Mesenteric fat pad (tissue), 1 donor: ENCODE results near the gene DNAAF1. TPM values are rescaled to one million over a fixed set of nuclear protein-coding genes. Genes with fewer than 3 reads are reported as not detected.

Experiments used
- DNase-seq: peaks from one replicate; pipeline ENCODE4 v3.0.0-alpha.2; 2020; ENCODE audit warnings: low spot score
- total RNA-seq: library from RNA; stranded (reverse); fragmentation: NEBNext Ultra II Directional; extraction: Animal tissue kit (Norgen Biotek cat#: 25700); gene quantifications from one replicate; pipeline ENCODE4 v1.2.1, GENCODE V29; 2021
- donor health status: DM: yes; HTN: yes; CAD: no.

DNAAF1 gene
- total RNA-seq, 1 donor from 2014 or later, result not detected

GRCh38 chr16:84121007-84121406 lies 24.1 kb upstream of the DNAAF1 start:
- no peak for DNase-seq

- no peak for DNase-seq
Observed at GRCh38 chr16:84124257-84125073, 20.6 kb upstream of the DNAAF1 start.

- DNase-seq, result no peak
Observed at GRCh38 chr16:84131117-84131516, 14.0 kb upstream of the DNAAF1 start.

DNA sequence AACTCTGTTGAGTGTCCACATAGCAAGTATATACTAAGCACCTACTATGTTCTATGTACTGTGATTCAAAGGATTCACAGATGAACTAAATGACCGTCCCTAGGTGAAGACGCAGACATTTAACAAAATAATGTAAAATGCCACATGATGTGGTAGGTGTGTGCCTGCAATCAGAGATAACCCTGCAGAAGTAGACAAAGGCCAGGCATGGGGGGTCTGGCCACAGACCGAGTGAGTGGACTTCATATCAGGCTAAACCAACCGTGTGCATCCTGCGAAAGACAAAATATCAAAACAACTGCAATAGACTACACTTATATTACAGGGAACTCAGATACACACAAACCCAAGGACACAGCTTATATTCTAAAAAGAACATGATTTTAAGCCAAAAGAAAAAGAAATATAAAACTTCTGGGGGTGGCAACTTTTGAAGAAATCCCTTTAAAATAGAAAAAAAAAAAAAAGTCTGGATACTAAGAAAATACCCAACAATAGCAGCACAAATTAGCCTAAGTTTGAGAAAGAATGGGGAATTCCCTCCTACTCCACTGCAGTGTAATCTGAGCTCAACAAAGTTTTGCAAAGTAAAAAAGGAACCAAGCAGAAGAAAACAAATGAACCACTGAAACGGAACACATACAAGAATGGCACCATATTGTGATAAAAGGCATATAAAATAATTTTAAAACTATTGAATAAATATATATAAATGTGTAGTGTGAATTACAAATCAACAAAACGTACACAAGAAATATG lies 12.4 kb upstream of the DNAAF1 start:
- no peak for DNase-seq

DNA sequence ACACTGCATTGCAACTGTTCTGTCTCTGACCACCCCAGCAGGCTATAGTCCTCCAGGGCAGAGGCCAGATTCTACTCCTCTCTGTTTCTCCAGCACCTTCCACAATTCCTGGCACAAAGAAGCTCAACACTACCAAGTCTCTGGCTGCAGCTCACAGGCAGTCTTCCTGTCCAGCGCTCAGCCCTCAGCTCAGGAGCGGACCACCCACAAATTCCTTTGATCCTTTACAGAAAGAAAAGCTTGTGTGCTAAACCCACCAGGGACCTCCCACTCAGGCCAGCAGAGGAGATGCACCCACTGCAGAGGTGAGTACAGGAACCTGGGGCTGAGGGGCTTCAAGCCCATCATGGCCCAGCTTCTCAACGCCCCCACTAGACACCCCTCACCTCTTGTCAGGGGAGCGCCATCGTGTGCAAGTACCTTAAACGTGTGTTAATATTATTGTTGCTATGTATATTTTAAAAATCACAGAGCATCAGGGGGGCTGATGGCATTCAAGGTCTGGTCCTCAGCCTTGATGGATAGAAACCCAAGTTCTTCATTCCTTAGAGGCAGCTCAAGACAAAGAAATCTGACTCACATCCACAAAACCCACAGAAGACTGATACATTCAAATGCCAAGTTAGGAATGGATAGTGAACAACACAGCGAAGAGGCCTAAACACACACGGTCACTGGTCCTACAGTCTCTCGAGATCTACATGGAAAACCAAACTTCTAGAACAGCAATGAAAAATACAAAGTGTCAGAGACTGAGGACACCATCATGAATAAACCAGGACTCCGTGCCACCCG lies 8.6 kb upstream of the DNAAF1 start:
- no peak for DNase-seq

DNA sequence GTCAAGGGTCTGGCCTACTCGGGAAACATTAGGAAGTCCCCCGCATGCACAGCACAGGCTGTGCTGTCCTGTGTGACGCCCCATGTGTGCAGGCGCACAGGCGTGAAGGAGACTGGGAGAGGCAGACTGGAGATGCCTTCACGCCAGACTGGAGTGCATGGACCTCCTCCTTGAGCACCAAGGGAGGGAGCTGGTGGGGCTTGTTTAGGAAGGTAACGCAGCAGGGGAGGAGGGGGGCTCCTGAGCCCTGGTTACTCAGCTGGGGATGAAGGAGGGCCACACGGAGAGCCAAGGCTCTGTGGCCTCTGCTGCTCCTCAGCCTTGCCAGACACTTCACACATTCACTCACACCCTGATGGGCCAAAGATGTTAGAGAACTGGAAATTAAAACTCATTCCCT lies 7.8 kb upstream of the DNAAF1 start:
- no peak for DNase-seq

GRCh38 chr16:84137769-84138357 lies 7.2 kb upstream of the DNAAF1 start:
- DNase-seq, result no peak

DNA sequence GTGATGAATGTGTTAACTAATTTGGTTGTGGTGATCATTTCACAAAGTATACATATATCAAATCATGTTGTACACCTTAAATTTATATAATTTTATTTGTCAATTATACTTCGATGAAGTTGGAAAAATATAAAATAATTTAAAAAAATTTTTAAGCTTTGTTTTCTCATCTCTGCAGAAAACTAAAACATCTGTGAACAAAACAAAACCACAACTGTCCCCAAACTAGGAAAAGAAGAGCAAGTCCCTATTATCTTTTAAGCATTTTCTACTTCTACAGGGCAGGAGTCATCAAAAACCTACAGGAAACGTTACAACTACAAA lies 6.6 kb upstream of the DNAAF1 start:
- no peak for DNase-seq

DNA sequence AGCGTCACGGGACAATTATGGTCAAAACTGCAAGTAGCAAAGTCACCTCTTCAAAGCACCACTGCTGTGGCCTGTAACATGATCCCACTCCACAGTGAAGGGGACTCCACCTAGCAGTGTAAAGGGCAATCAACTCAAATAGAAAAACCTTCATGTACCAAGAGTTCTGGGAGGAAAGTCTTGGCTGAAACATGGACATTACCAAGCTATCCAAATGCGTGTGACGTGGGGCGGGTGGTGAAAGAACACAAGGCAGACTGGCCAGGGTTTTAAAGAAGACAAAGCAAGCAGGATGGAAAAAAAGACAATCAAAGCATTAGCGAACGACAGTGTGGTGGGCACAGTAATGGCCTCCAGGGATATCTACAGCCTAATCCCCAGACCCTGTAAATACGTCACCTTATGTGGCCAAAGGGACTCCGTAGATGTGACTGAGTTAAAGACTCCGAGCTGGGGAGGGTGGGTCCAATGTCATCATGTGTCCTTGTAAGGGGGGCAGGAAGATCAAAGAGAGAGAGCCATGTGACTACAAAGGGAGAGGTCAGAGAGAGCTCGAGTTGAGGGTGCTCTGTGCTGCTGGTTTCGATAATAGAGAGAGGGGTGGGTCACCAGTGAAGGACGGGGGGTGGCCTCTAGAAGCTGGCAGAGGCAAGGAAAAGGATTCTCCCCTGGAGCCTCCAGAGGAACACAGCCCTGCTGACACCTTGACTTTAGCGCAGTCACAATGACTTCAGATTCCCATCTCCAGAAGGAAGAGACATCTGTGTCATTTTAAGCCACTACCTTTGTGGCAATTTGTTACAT lies 6.1 kb upstream of the DNAAF1 start:
- no peak for DNase-seq

GRCh38 chr16:84139628-84140258 lies 5.4 kb upstream of the DNAAF1 start:
- DNase-seq, result no peak

DNA sequence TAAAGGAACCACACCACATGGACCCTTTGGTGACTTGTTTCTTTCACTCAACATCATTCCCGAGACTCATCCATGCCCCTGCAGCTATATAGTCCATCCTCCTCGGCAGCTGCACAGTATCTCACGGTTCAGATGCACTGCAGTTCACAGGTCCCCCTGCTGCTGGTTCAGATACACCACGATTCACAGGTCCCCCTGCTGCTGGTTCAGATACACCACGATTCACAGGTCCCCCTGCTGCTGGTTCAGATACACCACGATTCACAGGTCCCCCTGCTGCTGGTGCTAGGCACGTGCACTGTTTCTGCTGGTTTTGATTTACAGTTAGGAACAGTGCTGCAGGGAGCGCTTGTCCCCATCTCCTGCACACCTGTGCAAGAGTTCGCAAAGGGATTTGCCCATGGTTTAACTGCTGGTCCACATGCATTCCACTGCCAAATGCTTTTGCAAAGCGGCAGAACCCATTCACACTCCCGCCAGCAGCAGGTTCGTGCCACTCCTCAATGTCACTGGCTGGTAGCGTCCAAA lies 3.9 kb upstream of the DNAAF1 start:
- DNase-seq, result no peak

- no peak for DNase-seq
Observed at GRCh38 chr16:84143081-84143480, 2.0 kb upstream of the DNAAF1 start.

- no peak for DNase-seq
Observed at GRCh38 chr16:84143784-84144199, 1.3 kb upstream of the DNAAF1 start.

DNA sequence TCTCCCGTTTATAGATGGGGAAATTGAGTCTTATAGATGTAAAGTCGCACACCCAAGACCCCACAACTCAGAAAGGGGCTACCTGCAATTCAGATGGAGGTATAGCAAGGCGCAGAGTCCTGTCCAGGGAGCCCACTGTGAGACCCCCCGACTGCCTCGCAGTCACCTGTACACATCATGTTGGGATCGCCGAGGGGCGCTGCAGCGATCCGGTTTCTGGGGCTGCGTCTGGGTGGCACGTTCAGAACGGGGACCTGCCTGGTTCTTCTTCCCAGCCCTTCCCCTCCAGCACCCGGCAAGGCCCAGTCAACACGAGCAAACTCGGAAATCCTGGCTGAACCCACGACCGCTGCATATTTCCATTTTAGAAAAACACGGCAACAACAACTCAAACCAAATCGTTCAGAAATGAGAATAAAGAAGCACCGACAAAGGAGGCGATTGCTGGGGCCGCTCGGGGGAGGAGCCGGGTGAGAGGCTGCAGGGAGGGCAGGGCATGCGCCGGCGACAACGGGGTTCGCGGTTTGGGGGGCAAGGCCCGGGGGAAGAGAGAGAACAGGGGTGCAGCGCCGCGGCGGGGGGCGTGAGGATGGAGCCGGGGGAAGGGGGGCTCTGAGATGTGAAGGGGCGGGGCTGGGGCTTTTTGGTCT lies 774 bp upstream of the DNAAF1 start:
- no peak for DNase-seq

DNA sequence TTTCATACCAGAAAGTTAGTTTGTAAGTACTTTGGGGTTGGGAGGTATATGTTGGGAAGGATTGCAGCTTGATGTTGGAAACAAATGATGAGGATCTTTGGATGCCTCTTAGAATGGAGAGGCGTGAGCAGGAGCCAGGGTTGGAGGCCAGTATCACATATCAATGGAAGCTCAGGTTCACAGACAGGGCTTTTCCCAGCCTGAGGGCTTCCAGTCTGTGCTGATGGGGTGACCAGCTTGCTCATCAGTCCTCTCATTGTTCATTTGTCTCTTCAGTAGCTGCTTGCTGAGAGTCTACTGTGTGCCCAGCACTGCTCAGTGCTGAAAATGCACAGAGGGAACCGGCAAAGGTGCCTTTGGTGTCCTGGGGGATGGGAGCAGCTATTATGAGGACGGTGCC lies 5.8 kb downstream of the DNAAF1 start:
- no peak for DNase-seq

DNA sequence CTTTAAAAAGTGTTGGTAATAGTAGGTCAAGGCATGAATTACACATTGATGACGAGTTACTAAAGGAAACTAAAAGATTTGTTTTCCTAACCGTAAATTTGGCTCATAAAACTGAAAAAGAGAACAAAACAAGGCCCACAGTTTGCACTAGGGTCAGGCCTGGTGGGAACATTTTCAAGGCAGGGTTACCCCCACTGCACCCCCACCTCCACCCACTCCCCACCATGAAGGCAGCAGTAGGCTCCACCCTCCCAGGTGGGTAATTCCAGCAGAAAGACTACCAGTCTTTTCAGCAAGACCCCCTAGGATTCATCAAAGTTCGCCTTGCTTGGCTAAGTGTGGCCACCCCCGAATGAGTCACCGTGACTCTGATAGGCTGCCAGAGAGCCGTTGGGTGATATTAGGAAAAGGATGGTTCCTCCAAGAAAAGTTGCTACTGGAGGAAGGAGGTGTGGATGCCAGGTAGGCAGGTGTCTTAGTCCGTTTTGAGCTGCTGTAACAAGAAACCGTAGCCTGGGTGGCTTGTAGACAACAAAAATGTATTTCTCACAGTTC lies 8.6 kb downstream of the DNAAF1 start:
- no peak for DNase-seq

DNA sequence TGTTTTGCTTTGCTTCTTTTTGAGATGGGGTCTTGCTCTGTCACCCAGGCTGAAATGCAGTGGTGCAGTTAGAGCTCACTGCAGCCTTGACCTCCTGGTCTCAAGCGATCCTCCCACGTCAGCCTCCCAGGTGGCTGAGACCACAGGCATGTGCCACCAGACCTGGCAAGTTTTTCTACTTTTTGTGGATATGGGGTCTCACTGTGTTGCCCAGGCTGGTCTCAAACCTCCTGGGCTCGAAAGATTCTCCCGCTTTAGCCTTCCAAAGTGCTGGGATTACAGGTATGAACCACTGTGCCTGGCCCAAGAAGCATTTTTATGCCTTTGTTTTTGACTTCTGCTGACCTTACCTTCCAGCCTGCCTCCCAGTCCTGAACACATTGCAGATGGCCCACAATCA lies 10.1 kb downstream of the DNAAF1 start:
- no peak for DNase-seq

DNA sequence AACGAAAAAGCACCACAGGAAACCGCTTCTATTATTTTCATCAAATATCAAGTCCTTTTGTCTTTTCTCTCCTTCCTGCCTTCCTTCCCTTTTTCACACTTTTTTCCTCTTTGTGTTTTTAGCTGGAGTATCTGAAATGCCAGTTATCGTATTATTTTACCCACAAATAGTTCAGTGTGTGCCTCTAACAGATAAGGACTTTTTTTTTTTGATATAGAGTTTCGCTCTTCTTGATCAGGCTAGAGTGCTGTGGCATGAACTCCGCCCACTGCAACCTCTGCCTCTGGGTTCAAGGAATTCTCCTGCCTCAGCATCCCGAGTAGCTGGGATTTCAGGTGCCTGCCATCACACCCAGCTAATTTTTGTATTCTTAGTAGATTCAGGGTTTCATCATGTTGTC lies 10.7 kb downstream of the DNAAF1 start:
- DNase-seq, result no peak

GRCh38 chr16:84156342-84156784 lies 11.3 kb downstream of the DNAAF1 start:
- no peak for DNase-seq
